DOHH2 (cell line): ENCODE data around the gene LRRC4B.

Source experiments
- H3F3A ChIP-seq: fragments of 200-600 bp; sonication (generic), shearing (Covaris generic); 2 replicates; pipeline ENCODE4 v1.6.0; 2016; ENCODE audit warnings: antibody characterized with exemption, mild to moderate bottlenecking; ENCODE audit not compliant: control insufficient read depth, insufficient read depth
- H3K27ac ChIP-seq: fragments of 200-600 bp; sonication (generic); 2 replicates; pipeline ENCODE4 v1.5.1; 2014; ENCODE audit warnings: low read depth, mild to moderate bottlenecking, low read length, moderate library complexity
- H3K27me3 ChIP-seq: fragments of 200-600 bp; sonication (generic); 2 replicates; pipeline ENCODE4 v1.6.1; 2014; ENCODE audit warnings: mild to moderate bottlenecking, low read length, mixed read lengths; ENCODE audit not compliant: control insufficient read depth
- H3K36me3 ChIP-seq: fragments of 200-600 bp; sonication (generic); 2 replicates; pipeline ENCODE4 v1.6.1; 2014; ENCODE audit warnings: mild to moderate bottlenecking, low read length, moderate library complexity, mixed read lengths; ENCODE audit not compliant: control insufficient read depth
- H3K4me1 ChIP-seq: fragments of 200-600 bp; sonication (generic); 2 replicates; pipeline ENCODE4 v1.6.1; 2014; ENCODE audit warnings: mild to moderate bottlenecking, low read length, mixed read lengths; ENCODE audit not compliant: control insufficient read depth
- H3K4me2 ChIP-seq: fragments of 200-600 bp; sonication (generic); 2 replicates; pipeline ENCODE4 v1.6.0; 2014; ENCODE audit warnings: mild to moderate bottlenecking, low read length, moderate library complexity
- H3K4me3 ChIP-seq: fragments of 200-600 bp; sonication (generic); 2 replicates; pipeline ENCODE4 v1.5.1; 2014; ENCODE audit warnings: mild to moderate bottlenecking, low read length, mixed read lengths
- H3K79me2 ChIP-seq: fragments of 200-600 bp; sonication (generic); 2 replicates; pipeline ENCODE4 v1.6.1; 2014; ENCODE audit warnings: mild to moderate bottlenecking, low read length, mixed read lengths; ENCODE audit not compliant: control insufficient read depth
- H3K9me2 ChIP-seq: fragments of 200-600 bp; sonication (generic); replicated peaks from 2 replicates; pipeline ENCODE4 v1.6.1; 2014; ENCODE audit warnings: mild to moderate bottlenecking, low read length, mixed read lengths; ENCODE audit not compliant: control insufficient read depth
- H3K9me3 ChIP-seq: fragments of 200-600 bp; sonication (generic); 2 replicates; pipeline ENCODE4 v1.6.1; 2014; ENCODE audit warnings: antibody characterized with exemption, low read length, mixed read lengths; ENCODE audit not compliant: control insufficient read depth, insufficient read depth
- H4K20me1 ChIP-seq: fragments of 200-600 bp; sonication (generic); 2 replicates; pipeline ENCODE4 v1.6.0; 2014; ENCODE audit warnings: low read depth, mild to moderate bottlenecking, antibody characterized with exemption, low read length, moderate library complexity; ENCODE audit not compliant: control insufficient read depth, insufficient read depth
- CTCF ChIP-seq: fragments of 200-600 bp; sonication (generic); IDR thresholded peaks from one replicate; pipeline ENCODE4 v1.5.1; 2014; ENCODE audit warnings: antibody characterized with exemption, mild to moderate bottlenecking, low read depth, low read length; ENCODE audit not compliant: poor library complexity, severe bottlenecking
- EZH2phosphoT487 ChIP-seq: fragments of 200-600 bp; sonication (generic); IDR thresholded peaks from 2 replicates; pipeline ENCODE4 v1.6.1; 2017; ENCODE audit warnings: borderline replicate concordance, mild to moderate bottlenecking, antibody characterized with exemption, low read length, moderate library complexity, mixed read lengths

LRRC4B gene

GRCh38 chr19:50501568-50502475 lies 66.4 kb downstream of the LRRC4B start:
- TF ChIP-seq CTCF (no peak), EZH2phosphoT487 (no peak)
- Histone ChIP-seq H3K9me3 (no peaks in the 10 kb centered on the region), H3K79me2 (no peaks in the 10 kb centered on the region), H3K36me3 (no peaks in the 10 kb centered on the region), H3K4me2 (no peak overlapping the region), H3K4me1 (peaks cover 4% of the 10 kb centered on the region; the same call in 1 of the 2 replicates), H3K27me3 (no peaks in the 10 kb centered on the region), H3F3A (no peaks in the 10 kb centered on the region), H3K4me3 (no peak overlapping the region), H3K27ac (no peak overlapping the region), H4K20me1 (no peaks in the 10 kb centered on the region), H3K9me2 (no peaks in the 10 kb centered on the region)

DNA sequence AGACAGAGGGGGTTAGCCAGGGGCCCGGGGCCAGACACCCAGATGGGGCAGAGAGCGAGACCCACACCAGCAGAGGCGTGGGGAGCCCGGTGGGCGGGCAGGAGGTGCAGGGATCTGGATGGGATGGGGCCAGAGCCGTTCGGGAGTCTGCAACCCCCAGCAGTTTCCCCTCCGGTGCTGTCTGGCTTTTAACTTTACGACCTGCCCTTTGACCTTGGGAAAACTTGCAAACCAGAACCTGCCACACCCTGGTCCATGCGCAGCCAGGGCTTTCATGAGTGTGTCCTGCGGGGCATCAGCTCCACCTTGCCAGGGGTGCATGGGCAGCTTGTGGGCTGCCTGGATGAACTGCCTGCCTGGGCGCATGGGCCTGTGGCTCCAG lies 67.1 kb downstream of the LRRC4B start:
- Histone ChIP-seq H3K9me3 (no peaks in the 10 kb centered on the region), H3K36me3 (no peaks in the 10 kb centered on the region), H3K79me2 (no peaks in the 10 kb centered on the region), H3K4me3 (no peak overlapping the region), H3F3A (no peaks in the 10 kb centered on the region), H3K27me3 (no peaks in the 10 kb centered on the region), H3K4me2 (no peak overlapping the region), H4K20me1 (no peaks in the 10 kb centered on the region), H3K4me1 (peaks cover 4% of the 10 kb centered on the region; the same call in 1 of the 2 replicates), H3K9me2 (no peaks in the 10 kb centered on the region), H3K27ac (no peak overlapping the region)
- TF ChIP-seq CTCF (no peak), EZH2phosphoT487 (no peak)

DNA sequence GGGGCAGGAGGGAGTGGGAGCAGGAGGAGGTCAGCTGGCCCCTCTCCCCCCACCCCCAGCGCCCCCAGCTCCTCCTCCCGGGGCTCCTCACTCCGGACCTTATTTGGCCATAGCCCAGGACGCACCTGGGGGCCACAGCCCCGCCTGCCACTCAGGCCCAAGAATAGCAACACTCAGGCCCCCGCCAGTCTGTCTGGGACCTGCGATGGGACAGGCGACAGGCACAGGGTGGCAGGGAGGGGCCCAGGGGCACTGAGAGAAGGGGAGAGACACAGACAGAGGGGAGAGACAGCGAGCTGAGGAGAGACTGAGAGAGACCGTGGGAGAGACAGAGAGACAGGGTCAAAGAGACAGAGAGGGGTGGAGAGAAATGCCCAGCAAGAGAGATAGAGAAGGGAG lies 67.5 kb downstream of the LRRC4B start:
- no peaks in the 10 kb centered on the region for H3K27me3 ChIP-seq
- H3K9me2 ChIP-seq = no peaks in the 10 kb centered on the region
- H3K27ac ChIP-seq = no peak overlapping the region
- no peak for TF ChIP-seq EZH2phosphoT487
- no peak for TF ChIP-seq CTCF
- H3K79me2 ChIP-seq = no peaks in the 10 kb centered on the region
- H3K9me3 ChIP-seq = no peaks in the 10 kb centered on the region
- no peak overlapping the region for H3K4me3 ChIP-seq
- H4K20me1 ChIP-seq = no peaks in the 10 kb centered on the region
- H3K4me2 ChIP-seq = no peak overlapping the region
- no peaks in the 10 kb centered on the region for H3K36me3 ChIP-seq
- H3F3A ChIP-seq = no peaks in the 10 kb centered on the region
- peaks cover 4% of the 10 kb centered on the region; the same call in 1 of the 2 replicates for H3K4me1 ChIP-seq
